PC-3 (cell line): ENCODE data around the gene PCSK9.
A peak's percentile ranks its signal among the peaks of the same experiment; 100 is the strongest.

Experiments
- CTCF ChIP-seq: fragments of 300-600 bp; sonication (generic); conservative IDR thresholded peaks from 2 replicates; pipeline ENCODE4 v1.5.1; 2017; ENCODE audit warnings: antibody characterized with exemption, low read depth, mild to moderate bottlenecking, low read length
- EZH2 ChIP-seq: fragments of 300-600 bp; sonication (generic); IDR thresholded peaks from one replicate; pipeline ENCODE4 v1.6.1; 2017; ENCODE audit warnings: antibody characterized with exemption, mild to moderate bottlenecking, low read length; ENCODE audit not compliant: unreplicated experiment
- EZH2phosphoT487 ChIP-seq: fragments of 300-600 bp; sonication (generic); IDR thresholded peaks from 2 replicates; pipeline ENCODE4 v1.6.1; 2018; ENCODE audit warnings: mild to moderate bottlenecking, antibody characterized with exemption, low read length, borderline replicate concordance

DNA sequence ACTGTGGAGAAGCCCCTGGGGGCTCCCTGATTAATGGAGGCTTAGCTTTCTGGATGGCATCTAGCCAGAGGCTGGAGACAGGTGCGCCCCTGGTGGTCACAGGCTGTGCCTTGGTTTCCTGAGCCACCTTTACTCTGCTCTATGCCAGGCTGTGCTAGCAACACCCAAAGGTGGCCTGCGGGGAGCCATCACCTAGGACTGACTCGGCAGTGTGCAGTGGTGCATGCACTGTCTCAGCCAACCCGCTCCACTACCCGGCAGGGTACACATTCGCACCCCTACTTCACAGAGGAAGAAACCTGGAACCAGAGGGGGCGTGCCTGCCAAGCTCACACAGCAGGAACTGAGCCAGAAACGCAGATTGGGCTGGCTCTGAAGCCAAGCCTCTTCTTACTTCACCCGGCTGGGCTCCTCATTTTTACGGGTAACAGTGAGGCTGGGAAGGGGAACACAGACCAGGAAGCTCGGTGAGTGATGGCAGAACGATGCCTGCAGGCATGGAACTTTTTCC lies 24.8 kb downstream of the PCSK9 start:
- TF ChIP-seq CTCF, result peak; percentile 31; the same call in 1 of the 2 replicates
- no peak for TF ChIP-seq EZH2
- no peak for TF ChIP-seq EZH2phosphoT487
